Gastrocnemius medialis (tissue), 4 donors: ENCODE results near the gene CCHCR1.

Experiments used
- POLR2A ChIP-seq, 2 donors: fragments of 450-650 bp; IDR thresholded peaks; one replicate each; pipeline ENCODE4 v1.6.1; 2017; ENCODE audit warnings: antibody characterized with exemption in 2 of 2, mild to moderate bottlenecking in 2 of 2, moderate library complexity in 2 of 2
- TF ChIP-seq, protein P1 (sequence below), 5 experiments: fragments of 450-650 bp in 3 of 5; fragments of 200-600 bp in 2 of 5; sonication (generic) in 2 of 5; IDR thresholded peaks in 4 of 5; conservative IDR thresholded peaks in 1 of 5; 1 replicate in 4 of 5; 2 replicates in 1 of 5; pipeline ENCODE4 v1.5.1; 2016 to 2019; ENCODE audit warnings: antibody characterized with exemption in 5 of 5, mild to moderate bottlenecking in 3 of 5, moderate library complexity in 3 of 5

DNA sequence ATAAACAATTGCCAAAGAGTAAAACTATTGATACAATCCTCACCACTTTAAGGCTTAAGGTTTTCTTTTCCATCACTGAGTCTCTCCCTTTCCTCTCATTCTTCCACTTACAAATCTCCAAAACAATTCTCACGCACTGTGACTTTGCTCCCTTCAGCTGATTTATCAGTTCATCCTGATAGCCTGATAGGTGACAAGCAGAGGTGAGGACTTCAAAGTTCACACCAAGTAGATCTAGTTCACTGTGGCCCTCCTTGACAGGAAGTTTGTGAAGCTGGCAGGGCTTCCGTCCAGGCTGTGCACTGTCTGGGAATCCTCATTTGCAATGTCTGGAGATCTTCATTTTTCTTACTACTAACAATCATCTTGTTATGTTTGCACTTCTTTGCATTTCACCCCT is 48.0 kb upstream of the CCHCR1 start:
- TF ChIP-seq, protein P1, sequence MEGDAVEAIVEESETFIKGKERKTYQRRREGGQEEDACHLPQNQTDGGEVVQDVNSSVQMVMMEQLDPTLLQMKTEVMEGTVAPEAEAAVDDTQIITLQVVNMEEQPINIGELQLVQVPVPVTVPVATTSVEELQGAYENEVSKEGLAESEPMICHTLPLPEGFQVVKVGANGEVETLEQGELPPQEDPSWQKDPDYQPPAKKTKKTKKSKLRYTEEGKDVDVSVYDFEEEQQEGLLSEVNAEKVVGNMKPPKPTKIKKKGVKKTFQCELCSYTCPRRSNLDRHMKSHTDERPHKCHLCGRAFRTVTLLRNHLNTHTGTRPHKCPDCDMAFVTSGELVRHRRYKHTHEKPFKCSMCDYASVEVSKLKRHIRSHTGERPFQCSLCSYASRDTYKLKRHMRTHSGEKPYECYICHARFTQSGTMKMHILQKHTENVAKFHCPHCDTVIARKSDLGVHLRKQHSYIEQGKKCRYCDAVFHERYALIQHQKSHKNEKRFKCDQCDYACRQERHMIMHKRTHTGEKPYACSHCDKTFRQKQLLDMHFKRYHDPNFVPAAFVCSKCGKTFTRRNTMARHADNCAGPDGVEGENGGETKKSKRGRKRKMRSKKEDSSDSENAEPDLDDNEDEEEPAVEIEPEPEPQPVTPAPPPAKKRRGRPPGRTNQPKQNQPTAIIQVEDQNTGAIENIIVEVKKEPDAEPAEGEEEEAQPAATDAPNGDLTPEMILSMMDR (IDR thresholded peaks at IDR 0.05 in 4 of 5, conservative IDR thresholded peaks at IDR 0.05 in 1 of 5) = no peak
- TF ChIP-seq POLR2A (IDR thresholded peaks at IDR 0.05) = no peak
